IMR-90 (cell line): ENCODE measurements around the gene FBLN1.

Experiments
- BHLHE40 ChIP-seq: fragments of 150-350 bp; IDR thresholded peaks from 2 replicates; pipeline ENCODE4 v1.6.1; 2016; ENCODE audit warnings: mild to moderate bottlenecking, low read depth, low read length
- NFE2L2 ChIP-seq: fragments of 150-350 bp; IDR thresholded peaks from 2 replicates; pipeline ENCODE4 v1.6.1; 2016; ENCODE audit warnings: low read depth, mild to moderate bottlenecking, low read length
- POLR2A ChIP-seq: IDR thresholded peaks from 2 replicates; pipeline ENCODE4 v1.6.1; 2012; ENCODE audit warnings: mild to moderate bottlenecking, low read depth, low read length
- TF ChIP-seq, protein P1 (sequence below): conservative IDR thresholded peaks from 2 replicates; pipeline ENCODE4 v1.5.1; 2012; ENCODE audit warnings: mild to moderate bottlenecking, low read depth, low read length, improper control_type of control experiment

- TF ChIP-seq POLR2A (no peak), NFE2L2 (no peak), BHLHE40 (no peak)
- TF ChIP-seq, protein P1, sequence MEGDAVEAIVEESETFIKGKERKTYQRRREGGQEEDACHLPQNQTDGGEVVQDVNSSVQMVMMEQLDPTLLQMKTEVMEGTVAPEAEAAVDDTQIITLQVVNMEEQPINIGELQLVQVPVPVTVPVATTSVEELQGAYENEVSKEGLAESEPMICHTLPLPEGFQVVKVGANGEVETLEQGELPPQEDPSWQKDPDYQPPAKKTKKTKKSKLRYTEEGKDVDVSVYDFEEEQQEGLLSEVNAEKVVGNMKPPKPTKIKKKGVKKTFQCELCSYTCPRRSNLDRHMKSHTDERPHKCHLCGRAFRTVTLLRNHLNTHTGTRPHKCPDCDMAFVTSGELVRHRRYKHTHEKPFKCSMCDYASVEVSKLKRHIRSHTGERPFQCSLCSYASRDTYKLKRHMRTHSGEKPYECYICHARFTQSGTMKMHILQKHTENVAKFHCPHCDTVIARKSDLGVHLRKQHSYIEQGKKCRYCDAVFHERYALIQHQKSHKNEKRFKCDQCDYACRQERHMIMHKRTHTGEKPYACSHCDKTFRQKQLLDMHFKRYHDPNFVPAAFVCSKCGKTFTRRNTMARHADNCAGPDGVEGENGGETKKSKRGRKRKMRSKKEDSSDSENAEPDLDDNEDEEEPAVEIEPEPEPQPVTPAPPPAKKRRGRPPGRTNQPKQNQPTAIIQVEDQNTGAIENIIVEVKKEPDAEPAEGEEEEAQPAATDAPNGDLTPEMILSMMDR = no peak
These were observed 40.5 kb upstream of the FBLN1 start for GRCh38 chr22:45462034-45462655.
